ENCODE data around the gene ADAMTS3.

- TF ChIP-seq, protein P1, sequence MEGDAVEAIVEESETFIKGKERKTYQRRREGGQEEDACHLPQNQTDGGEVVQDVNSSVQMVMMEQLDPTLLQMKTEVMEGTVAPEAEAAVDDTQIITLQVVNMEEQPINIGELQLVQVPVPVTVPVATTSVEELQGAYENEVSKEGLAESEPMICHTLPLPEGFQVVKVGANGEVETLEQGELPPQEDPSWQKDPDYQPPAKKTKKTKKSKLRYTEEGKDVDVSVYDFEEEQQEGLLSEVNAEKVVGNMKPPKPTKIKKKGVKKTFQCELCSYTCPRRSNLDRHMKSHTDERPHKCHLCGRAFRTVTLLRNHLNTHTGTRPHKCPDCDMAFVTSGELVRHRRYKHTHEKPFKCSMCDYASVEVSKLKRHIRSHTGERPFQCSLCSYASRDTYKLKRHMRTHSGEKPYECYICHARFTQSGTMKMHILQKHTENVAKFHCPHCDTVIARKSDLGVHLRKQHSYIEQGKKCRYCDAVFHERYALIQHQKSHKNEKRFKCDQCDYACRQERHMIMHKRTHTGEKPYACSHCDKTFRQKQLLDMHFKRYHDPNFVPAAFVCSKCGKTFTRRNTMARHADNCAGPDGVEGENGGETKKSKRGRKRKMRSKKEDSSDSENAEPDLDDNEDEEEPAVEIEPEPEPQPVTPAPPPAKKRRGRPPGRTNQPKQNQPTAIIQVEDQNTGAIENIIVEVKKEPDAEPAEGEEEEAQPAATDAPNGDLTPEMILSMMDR (IDR thresholded peaks at IDR 0.05) = no peak
- TF ChIP-seq POLR2A (IDR thresholded peaks at IDR 0.05) = no peak
Measured at GRCh38 chr4:72283357-72283756, 285.7 kb downstream of the ADAMTS3 start.
